ENCODE measurements around the gene KSR2.

- no peak for TF ChIP-seq ZNF639 (tag by site-specific recombination; IDR thresholded peaks at IDR 0.05)
- TF ChIP-seq TCF7L2 (IDR thresholded peaks at IDR 0.05; ENCODE audit: borderline replicate concordance, low read depth, low read length), result no peak
- no peak for TF ChIP-seq ZNF10 (tag by site-specific recombination; IDR thresholded peaks at IDR 0.05)
- no peak for TF ChIP-seq GFI1B (tag by site-specific recombination; IDR thresholded peaks at IDR 0.05)
- no peak for TF ChIP-seq ZNF473 (tag by site-specific recombination; IDR thresholded peaks at IDR 0.05)
- TF ChIP-seq CTCF (tag by site-specific recombination; IDR thresholded peaks at IDR 0.05), result no peak
Measured at GRCh38 chr12:117497407-117497806, 471.4 kb downstream of the KSR2 start.

Data from HEK293 (cell line).